Measurements from ENCODE around the gene PGAM2.

The PGAM2 gene

DNA sequence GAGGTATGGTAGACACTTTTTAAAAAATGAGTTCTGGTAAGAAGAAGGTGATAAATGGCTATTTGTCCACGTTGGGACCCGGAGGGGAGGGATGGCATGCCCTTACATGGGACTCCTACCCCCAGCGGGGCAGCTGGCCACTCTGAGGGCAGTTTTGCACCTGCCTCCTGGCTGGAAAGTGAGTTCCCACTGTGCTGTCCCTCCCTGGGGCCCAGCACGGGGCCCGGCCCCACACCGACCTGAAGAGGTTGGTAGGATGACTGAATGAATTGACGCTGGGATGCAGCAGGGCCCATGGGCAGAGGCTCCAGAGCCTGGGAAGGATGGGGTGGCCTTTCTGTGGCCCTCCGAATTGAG, 38.2 kb upstream of the PGAM2 start:
- DNase-seq = no peak

DNA sequence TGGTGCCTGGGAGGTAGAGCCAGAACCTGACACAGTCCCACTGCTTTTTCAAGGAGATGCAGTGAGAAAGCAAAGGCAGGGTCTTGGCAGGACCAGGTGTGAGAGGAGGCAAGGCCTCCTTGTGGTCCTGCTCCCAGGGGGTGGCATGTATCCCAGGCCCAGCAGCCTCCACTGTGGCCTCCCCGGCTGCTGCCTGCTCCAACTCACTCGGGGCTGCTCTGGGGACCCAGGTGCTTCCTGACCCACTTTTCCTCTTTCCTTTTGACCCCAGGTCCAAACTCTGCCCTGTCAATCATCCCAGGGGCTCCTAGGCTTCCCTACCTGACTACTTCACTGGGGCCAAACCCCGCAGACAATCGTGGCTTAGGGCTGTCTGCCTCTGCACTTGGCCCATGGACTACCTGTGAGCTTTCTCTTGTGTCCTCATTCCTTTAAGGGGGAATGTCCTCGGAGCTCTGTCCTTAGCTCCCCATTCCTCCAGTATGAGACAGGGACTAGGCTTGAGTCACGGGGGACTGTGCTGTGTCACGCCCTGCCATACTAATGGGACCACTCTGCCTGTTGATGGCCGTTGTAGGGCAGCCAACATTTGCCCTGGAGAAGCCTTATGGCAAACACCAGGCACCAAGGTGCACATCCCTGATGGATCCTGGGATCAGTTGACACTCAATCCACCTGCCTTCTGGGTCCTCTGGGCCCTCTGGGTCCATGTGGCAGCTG, 37.6 kb upstream of the PGAM2 start:
- DNase-seq = no peak

DNA sequence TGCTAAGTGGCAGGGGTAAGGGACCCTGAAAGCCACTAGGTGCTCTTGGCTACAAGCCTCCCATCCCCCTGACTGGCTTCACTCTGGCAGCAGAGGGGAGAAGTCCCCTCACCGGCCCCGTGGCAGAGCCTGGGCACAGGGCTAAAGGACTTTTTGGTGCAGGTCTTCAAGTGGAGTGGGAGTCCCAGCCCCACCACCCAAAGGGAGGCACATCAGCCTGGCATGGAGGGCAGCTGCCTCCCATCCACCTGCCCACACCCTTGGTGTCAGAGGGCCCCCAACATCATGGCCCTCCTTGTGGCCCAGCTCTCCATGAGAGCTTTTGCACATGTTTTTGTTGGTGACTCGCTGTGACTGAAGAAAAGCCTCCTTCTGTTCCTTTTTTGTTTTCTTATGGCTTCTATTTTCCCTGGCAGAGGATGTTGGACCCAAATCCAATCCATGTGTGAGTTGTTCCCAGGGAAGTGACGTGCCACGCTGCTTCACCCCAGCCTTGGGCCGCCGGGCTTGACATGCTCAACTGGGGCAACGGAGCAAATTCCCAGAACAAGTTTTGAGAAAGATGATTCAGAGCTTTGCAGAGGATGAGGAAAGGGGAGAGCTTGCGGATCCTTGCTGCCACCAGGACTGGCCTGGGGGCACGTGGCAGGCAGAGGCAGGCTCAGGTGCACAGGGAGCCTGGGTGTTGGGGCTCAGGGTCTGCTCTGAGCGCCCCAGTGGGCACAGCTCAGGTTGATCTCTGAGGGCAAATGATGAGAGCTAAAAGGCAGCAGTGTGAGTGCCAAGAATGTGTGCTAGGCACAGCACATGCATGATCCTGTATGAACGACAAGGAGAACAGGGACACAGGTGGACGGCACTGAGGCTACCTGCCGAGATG, 36.8 kb upstream of the PGAM2 start:
- DNase-seq = peak; percentile 83

DNA sequence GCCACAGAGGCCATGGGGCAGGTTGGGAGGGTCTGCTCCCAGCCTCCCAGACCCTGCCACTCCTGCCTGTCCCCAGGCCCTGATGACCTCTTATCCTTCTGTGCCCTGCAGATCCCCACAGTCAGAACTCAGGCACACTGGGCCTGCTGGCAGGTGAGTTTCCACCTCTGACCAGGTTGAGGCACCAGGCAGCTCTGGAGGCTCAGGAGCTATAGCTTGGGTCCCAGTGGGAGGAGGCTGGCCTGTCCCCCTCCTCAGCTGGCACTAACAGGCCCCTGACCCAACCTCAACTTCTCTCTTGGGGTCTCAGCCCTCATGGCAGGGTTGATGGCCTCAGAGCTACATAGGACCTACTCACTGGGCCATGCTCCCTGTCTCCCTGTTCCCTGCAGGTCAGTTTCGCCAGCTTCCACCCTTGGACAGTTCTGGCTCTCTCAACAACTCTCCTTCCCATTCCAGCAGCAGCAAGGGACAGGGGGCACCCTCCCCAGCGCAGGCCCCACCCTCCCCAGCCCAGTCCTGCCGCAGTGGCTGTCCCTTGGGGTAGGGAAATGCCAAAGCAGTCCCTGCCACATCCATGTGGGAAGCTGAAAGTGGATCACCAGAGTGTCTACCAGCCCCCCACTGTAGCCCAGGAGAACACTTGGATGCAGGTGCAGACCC, 36.1 kb upstream of the PGAM2 start:
- no peak for DNase-seq

DNA sequence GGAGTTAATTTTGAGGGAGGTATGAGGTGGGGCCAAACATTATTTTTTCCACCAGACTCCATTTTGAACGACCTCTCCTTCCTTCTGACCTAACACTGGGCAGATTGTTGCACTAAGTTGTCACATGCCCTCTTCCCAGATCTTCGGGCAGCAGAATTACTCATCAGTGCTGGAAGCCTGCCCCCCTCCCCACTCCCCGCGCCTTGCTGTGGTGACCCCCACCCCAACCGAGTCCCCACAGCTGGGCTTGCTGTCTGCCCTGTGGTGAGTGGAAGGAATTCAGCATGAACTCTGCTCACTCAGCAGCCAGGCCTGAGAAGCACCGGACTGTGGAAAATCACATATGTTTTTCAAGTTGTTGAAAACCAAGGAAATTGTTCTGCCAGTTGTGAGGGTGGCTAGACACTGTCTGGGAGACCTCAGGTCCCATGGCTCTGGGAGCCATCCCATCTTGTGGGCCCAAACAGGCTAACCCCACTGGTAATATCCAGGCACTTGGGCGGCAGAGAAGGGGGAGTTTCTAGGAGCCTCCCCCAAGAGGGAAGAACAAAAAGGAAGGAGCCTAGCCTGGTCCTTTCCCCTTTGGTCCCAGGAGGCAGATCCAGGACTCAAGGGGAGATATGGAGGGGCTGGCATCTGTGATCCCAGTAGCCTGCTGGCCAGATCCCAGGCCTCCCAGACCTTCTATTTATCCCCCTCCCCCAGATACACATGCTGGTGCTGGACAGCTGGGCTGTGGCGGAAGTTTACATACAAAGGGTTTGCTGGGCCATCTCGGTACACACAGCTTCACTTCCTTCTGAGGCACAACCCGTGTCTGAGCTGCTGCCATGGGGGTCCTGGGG, 35.3 kb upstream of the PGAM2 start:
- DNase-seq = peak; percentile 68

DNA sequence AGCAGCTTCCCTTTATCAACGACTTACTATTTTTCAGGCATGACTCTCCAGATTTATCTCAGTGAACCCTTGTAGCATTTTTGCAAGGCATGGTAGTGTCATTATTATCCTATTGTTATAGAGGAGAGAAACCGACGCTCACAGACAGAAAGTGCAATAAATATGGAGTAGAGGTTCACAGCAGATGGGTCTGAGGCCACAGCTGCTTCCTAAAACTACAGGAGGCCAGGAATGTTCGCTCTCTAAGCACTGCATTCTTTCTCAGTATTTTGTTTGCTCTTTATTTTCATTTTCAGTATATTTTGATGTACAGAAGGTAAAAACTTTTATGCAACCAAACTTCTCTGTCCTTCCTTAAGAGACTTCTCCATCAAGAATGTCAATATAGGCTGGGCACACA, 34.3 kb upstream of the PGAM2 start:
- DNase-seq = no peak

DNA sequence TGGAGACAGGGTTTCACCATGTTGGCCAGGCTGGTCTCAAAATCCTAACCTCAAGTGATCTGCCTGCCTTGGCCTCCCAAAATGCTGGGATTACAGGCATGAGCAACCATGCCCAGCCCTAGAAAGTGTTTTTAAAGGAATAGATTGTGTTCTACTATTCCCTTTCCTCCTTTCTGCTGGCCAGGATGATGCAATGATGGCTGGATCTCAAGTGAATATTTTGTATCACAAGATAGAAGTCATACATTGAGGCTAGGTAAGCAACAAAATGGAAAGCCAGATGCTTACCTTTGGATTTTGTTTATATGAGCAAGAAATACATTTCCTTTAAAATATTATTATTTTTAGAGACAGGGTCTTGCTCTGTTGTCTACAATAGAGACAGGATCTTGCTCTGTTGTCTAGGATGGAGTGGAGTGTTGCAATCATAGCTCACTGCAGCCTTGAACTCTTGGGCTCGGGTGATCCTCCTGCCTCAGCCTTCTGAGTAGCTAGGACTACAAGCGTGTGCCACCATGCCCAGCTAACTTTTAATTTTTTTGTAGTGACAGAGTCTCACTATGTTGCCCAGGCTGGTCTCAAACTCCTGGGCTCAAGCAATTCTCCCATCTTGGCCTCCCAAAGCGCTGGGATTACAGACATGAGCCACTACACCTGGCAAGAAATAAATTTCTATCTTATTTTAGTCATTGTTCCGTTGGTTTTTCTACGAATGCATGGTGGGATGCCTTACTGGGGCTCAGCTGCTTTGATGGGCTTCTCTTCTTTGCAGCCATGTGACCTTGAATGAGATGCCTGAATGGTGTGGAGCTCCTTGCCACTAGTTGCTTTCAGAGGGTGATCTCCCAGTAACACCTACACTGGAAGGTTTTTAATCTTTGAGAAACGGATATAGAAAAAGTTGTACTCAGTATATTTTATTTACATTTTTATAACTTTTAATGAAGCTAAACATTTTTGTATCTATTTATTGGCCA, 33.0 kb upstream of the PGAM2 start:
- no peak for DNase-seq

DNA sequence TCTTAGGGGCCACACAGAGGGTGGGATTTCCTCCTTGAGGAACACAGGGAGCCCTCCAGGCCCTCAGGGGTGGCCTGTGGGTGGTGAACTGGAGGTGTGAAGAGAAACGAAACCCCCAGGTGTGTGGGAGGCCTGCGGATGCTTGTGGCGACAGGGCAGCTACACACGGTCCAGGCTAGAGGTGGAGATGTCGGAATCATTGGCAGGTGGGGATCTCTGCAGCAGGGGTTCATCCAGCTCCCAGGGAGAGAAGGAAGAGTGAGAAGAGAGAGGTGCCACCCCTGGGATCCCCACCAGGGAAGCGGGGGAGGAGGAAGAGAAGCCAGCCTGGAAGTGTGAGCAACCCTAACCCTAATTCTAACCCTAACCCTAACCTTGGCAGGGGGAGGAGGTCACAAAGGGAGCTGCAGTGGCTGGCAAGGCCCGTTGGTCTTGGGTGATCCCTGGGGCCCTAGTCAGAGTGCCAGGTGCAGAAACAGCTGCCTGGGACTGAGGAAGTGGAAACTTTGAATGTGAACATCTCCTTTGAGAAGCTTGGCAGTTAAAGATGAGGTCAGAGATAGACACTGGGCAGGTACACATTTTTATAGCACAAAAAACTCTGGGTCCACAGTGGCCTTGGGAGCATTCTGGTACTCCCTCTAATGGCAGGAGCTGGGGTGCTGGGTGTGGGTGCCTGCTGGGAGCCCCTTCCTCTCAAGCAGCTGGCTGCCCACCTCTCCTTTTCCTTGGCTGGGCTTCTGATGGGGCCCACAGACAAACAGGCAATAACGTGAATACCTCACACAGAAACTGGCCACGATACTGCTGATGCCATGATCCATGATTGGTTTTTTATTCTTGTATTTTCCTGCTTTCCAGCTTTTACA, 31.9 kb upstream of the PGAM2 start:
- DNase-seq = no peak

DNA sequence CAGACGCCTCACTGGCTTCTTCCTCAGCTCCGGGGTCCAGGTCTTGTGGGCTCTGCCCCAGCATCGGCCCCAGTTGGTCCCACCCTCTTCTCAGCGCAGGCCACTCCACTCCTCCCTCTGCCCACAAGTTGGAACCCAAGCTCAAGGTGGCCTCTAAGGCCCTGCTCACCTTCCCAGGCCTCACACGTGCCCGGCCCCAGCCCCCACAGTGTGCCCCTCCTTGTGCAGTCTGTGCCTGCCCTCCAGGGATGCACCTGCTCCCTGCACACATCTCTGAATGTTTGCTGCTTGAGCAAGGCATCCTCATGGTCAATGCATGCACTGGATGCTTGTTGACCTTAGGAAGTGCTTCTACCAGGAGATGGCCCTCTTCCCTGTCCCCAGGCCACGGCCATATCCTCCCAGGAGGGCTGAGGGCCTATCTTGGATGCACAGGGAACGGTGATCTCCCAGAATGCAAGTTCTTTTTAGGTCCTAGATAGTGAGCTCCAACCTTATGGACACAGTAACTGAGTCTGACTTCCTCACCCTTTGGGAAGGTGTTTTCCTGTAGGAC, 31.0 kb upstream of the PGAM2 start:
- DNase-seq = no peak

DNA sequence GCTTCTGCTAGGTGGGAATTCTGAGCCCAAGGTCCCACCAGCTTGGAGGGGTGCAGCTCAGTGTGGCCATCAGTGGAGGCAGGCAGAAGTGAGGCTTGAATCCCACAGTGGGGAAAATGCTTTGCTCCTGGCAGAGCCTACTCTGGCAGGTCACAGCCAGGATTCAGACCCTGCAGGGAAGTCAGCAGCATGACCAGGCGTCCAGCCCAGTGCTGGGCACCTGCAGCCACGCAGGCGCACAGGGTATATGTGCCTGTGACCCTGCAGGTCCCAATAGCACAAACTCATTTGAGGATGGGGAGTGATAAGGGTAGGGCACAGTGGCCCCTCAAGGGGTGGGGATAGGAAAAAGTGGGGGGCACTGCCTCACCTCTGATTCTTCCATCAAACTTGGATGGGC, 30.4 kb upstream of the PGAM2 start:
- DNase-seq = no peak

DNA sequence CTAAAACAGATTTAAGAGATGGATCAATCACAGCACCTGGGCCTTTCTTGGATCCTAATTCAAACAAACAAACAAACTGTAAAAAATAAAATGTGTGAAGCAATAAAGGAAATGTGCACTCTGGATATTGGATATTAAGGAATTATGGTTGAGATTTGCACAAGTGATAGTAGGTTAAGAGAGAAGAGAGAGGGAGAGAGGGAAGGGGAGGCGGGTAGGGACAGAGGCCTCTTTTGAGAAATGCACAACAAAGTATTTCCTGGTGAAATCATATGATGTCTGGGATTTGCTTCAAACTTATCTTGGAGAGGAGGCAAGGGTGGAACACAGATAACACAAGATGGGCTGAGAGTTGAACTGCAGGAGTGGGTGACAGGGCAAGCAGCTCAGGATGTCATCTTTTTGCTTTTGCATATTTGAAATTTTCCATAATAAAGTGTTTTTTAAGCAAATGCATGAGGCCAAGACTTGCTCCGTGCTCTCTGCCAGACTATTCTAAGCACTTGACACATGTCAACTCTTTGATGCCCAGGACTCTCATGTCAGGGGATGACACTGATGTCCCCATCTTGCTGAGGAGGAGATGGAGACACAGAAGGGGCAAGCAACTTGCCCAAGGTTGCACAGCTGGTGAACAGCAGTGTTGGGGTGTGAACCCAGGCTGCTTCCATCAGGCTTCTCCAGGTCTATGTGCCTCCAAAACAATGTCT, 29.7 kb upstream of the PGAM2 start:
- DNase-seq = no peak

DNA sequence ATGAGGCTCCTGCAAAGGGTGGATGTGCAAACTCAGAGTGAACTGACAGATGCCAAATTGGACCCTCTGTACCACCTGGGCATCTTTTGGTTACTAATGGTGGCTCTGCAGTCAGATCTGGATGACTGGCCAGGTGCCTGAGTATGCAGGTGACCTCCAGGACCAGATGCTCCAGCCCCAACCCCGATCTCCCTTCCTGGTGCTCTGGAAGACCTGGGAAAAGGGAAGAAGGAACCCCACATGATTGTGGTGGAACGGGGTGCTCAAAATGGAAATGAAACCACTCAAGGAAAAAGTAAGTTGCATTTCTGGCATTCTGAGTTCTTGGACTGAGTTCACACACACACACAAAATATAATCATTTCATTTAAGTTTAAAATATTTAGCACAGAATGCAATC, 29.0 kb upstream of the PGAM2 start:
- DNase-seq = no peak

DNA sequence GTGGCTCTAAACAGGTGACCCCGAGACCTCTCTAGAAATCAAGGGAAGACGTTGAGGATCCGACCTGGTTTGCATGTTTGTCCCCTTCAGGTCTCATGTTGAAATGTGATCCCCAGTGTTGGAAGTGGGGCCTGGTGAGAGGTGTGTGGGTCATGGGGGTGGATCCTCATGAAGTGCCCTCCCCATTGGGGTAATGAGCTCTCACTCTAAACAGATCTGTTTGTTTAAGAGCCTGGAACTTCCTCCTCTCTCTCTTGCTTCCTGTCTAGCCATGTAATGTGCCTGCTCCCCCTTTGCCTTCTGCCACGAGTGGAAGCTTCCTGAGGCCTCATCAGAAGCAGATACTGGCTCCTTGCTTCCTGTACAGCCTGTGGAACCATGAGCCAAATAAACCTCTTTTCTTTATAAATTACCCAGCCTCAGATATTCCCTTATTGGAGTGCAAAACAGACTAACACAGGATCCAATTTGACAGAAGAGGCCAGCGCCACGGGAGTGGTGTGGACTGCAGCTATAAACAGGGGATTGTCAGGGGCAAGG, 27.8 kb upstream of the PGAM2 start:
- DNase-seq = no peak

DNA sequence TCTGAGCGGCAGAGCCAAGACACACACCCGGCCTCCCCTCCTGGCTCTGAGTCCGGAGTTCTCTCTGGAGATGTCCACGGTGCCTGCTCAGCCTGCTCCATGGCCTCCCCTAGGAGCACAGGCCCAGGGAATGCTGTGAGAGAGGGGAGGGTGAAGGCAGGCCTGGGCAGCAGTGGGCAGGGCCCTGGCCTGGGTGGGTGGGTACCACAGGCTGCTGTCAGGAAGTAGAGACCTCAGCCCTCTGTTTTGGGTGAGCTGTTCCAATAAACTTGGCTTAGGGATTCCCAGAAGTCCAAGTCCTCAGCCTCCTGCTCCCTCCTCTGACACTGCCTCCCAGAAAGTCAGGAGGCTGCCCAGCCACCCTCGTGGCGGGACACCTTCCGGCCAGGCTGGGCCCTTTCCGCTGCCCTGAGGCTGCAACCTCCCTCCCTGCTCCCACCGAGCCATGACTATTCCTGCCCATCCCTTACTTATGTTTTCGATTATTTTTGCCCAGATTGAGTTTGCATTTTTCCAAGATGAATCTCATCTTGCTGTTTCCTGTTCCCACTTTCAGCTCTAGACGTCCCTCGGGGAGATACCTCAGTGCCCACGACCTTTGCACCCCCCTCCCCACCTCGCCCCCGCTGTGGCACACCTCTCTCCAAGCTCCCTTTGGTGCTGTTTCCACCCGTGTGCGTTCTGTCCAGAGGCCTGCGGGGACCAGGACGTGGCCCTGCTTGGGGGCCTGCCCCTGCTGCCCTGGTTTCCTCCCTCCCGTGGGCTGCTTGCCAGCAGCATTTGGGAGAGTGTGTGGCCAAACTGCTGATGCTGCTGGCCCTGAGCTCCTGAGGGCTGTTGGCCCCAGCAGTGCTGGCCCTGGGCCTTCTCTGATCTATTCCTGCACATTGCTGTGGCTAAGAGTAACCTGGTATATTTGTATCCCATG, 22.8 kb upstream of the PGAM2 start:
- peak; percentile 93 for DNase-seq

DNA sequence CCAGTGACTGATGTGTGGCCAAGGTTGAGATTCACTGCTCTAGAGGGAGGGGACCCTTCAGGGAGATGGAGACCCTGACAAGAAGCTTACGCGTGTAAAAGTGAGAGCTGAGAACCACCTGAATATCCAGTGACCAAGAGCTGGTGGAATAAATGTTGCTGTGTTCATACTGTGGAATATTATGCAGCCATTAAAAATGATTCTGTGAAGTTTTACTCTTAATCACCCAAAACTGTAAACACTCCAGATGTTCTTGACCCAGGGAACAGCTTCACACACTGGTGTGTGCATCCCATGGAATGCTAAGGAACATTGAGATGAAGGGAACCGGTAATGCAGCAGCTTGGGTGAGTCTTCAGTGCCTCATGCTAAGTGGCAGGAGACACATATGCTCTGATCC, 21.3 kb upstream of the PGAM2 start:
- DNase-seq = no peak

DNA sequence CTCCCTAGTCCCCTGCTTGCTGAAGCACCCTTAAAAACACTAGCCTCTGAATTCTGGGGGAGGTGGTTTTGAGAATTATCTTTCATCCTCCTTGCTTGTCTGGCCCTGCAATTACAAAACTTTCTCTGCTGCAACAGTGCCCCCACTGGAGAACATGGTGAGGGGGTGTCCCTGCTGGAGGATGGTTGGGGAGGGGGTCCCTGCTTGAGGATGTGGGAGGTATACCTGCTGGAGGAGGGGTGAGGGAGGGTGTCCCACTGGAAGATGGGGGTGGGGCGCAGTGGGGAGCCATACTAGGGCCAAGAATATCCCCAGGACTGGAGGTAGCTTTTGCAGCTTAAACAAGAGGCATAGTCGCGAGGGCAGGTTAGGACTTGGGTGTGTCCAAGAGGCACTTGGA, 20.2 kb upstream of the PGAM2 start:
- DNase-seq = no peak

DNA sequence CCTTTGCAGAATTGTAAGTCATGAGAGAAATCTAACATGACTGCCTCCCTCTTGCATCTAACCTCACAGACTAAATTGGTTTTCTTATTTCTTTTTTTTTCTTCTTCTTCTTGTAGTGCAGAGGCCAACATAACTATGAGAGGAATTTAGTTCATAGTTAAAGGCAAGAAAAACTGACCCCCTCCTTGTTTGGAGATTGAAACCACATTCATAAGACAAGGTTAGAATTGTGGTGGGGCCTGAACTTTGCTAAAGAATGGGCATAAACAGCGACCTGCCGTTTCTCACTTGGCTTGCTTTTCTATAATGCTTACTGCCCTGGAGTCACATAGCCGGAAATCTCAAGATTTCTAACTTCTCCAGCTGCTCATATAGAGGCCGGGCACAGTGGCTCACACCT, 19.3 kb upstream of the PGAM2 start:
- DNase-seq = peak; percentile 40

DNA sequence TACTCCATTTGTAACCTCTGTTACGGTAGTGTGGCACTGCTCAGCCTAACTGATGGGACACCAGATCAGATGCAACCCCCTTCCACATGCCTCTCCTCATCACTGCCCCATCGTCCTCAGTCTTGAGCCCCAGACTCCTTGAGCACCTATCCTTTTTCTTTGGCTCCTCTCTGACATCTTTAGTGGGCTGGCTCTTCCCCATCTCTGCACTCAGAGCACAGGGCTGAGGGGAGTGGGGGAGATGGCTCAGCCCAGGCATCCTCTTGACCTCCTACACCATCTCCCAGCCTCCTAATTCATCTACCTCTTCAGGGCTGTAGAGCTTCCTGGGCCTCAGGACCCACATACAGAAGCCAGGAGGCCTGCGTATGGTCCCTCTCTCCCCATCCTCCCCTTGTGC, 18.4 kb upstream of the PGAM2 start:
- DNase-seq = no peak

Measured in fibroblast of skin of right biceps (primary cell).